Measurements from ENCODE around the gene EMC7. TPM values are rescaled to one million over a fixed set of nuclear protein-coding genes. Genes with fewer than 3 reads are reported as not detected.
"Not testable (repeated sequence)": the region's sequence is repeated elsewhere in the genome, so short reads cannot be mapped to it uniquely, and the experiment has no call there.

The EMC7 gene
- total RNA-seq, 4 donors from 2014 or later: 29.9 to 41.4 (median 34.4) TPM

DNA sequence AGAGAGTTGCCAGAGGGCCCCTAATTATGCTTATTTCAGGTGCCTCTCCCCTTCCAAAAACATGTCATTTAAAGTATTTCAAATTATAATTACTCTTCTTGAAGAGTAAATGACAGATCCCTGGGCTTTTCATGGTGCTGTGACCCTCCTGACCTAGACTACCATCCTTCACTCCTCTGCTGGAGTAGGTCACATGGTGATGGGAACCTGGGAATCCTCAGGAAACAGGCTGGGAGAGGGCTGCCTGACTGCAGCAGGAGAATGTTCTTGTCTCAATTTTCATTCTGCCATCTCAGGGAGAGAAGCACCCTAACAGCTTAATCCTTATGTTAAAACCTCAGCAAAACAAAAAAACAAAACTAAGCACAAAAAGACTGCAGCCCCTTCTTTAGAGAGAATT, 24.9 kb upstream of the EMC7 start:
- H3K9me3 ChIP-seq: no peaks in the 10 kb centered on the region
- no peaks in the 10 kb centered on the region for H3K36me3 ChIP-seq
- no peak overlapping the region for H3K4me3 ChIP-seq
- H3K4me1 ChIP-seq: no peaks in the 10 kb centered on the region
- TF ChIP-seq POLR2A (IDR thresholded peaks at IDR 0.05): no peak
- TF ChIP-seq EP300 (IDR thresholded peaks at IDR 0.05): no peak
- no peak for TF ChIP-seq CTCF (IDR thresholded peaks at IDR 0.05)
- no peaks in the 10 kb centered on the region for H3K27me3 ChIP-seq
- DNase-seq (ENCODE audit: low spot score in 2 of 2): no peak
- no peak overlapping the region for H3K27ac ChIP-seq

- H3K36me3 ChIP-seq: no peaks in the 10 kb centered on the region
- no peaks in the 10 kb centered on the region for H3K4me1 ChIP-seq
- DNase-seq (ENCODE audit: low spot score in 2 of 2): no peak
- 27 to 36% methylated on average over 1 of the region's 1 CpG for WGBS, 2 donors
- H3K27me3 ChIP-seq: no peaks in the 10 kb centered on the region
- TF ChIP-seq EP300 (IDR thresholded peaks at IDR 0.05) (no peak), POLR2A (IDR thresholded peaks at IDR 0.05) (no peak), CTCF (IDR thresholded peaks at IDR 0.05) (no peak)
- no peaks in the 10 kb centered on the region for H3K9me3 ChIP-seq
- H3K4me3 ChIP-seq: no peak overlapping the region
- H3K27ac ChIP-seq: no peak overlapping the region
Observed at GRCh38 chr15:34125945-34126344, 24.3 kb upstream of the EMC7 start.

DNA sequence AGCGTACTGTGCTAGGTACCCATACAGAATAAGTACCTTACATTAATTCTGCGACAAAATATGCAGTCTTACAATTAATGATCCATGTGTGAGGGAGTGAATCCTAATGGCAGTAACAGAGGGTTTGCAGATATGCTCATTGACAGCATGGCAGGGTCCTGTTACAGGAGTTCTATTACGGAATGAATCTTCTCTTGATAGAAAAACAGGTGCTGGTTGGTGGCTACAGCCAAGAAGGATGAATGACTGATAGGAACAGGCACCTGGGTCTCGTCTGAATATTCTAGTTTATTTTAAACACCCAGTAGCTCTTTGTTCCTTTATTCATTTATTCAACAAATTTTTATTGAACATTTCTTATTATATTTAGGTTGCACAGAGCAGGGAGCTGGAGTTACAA, 23.0 kb upstream of the EMC7 start:
- DNase-seq (ENCODE audit: low spot score in 2 of 2): no peak
- WGBS, 2 donors: 81 to 87% methylated on average over 4 of the region's 4 CpGs
- H3K4me1 ChIP-seq: no peaks in the 10 kb centered on the region
- no peaks in the 10 kb centered on the region for H3K9me3 ChIP-seq
- no peaks in the 10 kb centered on the region for H3K27me3 ChIP-seq
- H3K27ac ChIP-seq: no peak overlapping the region
- TF ChIP-seq POLR2A (IDR thresholded peaks at IDR 0.05): no peak
- TF ChIP-seq EP300 (IDR thresholded peaks at IDR 0.05): no peak
- no peak for TF ChIP-seq CTCF (IDR thresholded peaks at IDR 0.05)
- H3K36me3 ChIP-seq: no peaks in the 10 kb centered on the region
- no peak overlapping the region for H3K4me3 ChIP-seq

- Histone ChIP-seq H3K36me3 (no peaks in the 10 kb centered on the region), H3K27me3 (no peaks in the 10 kb centered on the region), H3K4me1 (no peaks in the 10 kb centered on the region), H3K4me3 (no peak overlapping the region), H3K9me3 (no peaks in the 10 kb centered on the region), H3K27ac (peak overlapping the region in 1 of 4 donors; percentile 67)
- no peak for TF ChIP-seq EP300 (IDR thresholded peaks at IDR 0.05)
- TF ChIP-seq CTCF (IDR thresholded peaks at IDR 0.05): no peak
- no peak for TF ChIP-seq POLR2A (IDR thresholded peaks at IDR 0.05)
- DNase-seq (ENCODE audit: low spot score in 2 of 2): no peak
- 19 to 25% methylated on average over 6 of the region's 6 CpGs for WGBS, 2 donors
Observed at GRCh38 chr15:34122771-34123183, 21.1 kb upstream of the EMC7 start.

DNA sequence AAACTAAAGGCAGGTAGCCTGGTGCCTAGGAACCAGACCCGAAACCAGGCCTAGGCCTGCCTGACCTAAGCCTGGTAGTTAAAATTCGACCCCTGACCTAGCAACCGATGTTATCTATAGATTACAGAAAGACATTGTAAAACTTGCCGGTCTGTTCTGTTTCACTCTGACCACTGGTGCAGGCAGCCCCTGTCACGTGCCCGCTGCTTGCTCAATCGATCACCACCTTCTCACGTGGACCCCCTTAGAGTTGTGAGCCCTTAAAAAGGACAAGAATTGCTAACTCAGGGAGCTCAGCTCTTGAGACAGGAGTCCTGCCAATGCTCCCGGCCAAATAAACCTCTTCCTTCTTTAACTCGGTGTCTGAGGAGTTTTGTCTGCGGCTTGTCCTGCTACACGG, 20.1 kb upstream of the EMC7 start:
- not testable (repeated sequence) for H3K36me3 ChIP-seq; H3K4me3 ChIP-seq; H3K9me3 ChIP-seq; DNase-seq (ENCODE audit: low spot score in 2 of 2); H3K4me1 ChIP-seq; H3K27me3 ChIP-seq
- 59 to 73% methylated on average over 12 of the region's 12 CpGs for WGBS, 2 donors
- peak overlapping the region in 1 of 4 donors; percentile 67 for H3K27ac ChIP-seq

- 48 to 54% methylated on average over 2 of the region's 2 CpGs for WGBS, 2 donors
- not testable (repeated sequence) for DNase-seq (ENCODE audit: low spot score in 2 of 2); H3K36me3 ChIP-seq
Observed at GRCh38 chr15:34120420-34120819, 18.8 kb upstream of the EMC7 start.

More at GRCh38 chr15:34120420-34120819, 18.8 kb upstream of the EMC7 start:
- not testable (repeated sequence) for H3K27ac ChIP-seq, H3K4me3 ChIP-seq, H3K9me3 ChIP-seq, H3K27me3 ChIP-seq, H3K4me1 ChIP-seq

All from tibial nerve (tissue), 4 donors.